ENCODE data around the gene EFCAB10.
A peak's percentile ranks its signal among the peaks of the same experiment; 100 is the strongest.

Gene EFCAB10, protein sequence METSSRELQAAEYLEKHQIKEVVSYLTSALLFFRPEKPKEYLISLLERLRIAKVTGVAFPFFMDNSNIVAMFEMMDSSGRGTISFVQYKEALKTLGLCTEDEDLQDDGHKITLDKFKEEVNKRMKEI

DNA sequence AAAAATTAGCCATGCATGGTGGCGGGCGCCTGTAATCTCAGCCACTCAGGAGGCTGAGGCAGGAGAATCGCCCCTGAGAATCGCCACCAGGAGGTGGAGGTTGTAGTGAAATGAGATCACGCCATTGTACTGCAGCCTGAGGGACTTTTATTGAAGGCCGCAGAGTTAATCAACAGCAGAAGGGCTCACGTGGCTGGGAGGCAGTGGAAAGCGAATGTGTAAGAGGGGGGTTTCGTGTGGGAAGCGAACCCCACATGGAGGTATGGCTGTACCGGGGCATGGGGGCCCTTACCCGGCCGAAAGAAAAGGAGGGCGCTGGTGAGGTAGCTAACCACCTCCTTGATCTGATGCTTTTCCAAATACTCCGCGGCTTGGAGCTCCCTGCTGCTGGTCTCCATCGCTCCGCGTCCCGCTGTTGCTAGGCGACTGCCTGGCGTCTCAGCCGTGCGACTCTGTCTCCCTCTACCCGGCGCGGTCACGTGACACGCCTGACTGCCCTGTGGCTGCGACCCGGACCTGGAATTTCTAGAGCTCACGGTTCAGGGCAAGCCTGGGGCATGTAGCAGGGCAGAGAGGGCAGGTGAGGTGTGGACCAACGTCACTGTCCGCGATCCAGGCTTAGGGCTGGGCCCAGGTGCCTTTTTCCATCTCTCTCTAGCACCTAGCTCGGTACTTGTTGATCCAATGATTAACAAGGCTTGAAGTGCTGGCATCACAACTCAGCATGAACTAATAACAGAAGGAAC is at the start of gene EFCAB10:
Gene EFCAB10, minus strand, starts transcription at position 428 of the 746 bp plus-strand sequence. Its CDS starts 30 bp downstream, at position 398.
- peak; percentile 30 for DNase-seq (ENCODE audit: low read depth)

DNA sequence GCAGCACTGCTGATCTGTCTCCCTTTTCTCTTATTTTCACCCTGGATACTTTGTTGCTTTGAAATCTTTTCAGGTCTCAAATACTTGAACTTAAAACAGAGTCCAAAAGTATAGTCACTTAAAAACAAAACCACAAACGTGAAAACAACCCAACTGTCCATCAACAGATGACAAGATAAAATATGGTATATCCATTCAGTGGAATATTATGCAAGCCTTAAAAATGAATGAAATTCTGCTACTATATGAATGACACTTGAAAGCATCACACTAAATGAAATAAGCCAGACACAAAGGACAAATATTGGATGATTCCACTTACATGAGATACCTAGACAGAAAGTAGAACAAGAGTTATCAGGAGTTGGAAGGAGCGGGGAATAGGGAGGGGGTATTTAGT is 44.7 kb upstream of the EFCAB10 start:
- no peak for DNase-seq (ENCODE audit: low read depth)

DNA sequence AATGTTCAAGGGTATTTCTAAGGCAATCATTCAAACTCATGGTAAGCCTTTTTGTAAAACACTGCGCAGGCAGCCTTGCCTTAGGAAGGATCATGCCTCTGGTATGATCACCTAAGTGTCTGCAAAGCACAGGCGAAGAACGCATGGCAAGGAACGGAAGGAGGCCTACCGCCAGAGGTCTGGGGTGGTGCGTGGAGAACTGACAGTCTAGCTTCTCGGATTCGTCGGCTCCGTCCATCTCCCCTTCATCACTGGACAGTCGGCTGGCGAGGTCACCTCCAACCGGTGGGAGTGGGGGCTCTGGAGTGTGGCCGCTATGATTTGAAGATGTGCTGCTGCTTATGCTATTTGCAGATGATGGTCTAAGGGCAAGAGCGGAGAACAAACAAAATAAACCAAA is 42.6 kb upstream of the EFCAB10 start:
- no peak for DNase-seq (ENCODE audit: low read depth)

- no peak for DNase-seq (ENCODE audit: low read depth)
Measured at GRCh38 chr7:105623378-105623777, 42.1 kb upstream of the EFCAB10 start.

DNA sequence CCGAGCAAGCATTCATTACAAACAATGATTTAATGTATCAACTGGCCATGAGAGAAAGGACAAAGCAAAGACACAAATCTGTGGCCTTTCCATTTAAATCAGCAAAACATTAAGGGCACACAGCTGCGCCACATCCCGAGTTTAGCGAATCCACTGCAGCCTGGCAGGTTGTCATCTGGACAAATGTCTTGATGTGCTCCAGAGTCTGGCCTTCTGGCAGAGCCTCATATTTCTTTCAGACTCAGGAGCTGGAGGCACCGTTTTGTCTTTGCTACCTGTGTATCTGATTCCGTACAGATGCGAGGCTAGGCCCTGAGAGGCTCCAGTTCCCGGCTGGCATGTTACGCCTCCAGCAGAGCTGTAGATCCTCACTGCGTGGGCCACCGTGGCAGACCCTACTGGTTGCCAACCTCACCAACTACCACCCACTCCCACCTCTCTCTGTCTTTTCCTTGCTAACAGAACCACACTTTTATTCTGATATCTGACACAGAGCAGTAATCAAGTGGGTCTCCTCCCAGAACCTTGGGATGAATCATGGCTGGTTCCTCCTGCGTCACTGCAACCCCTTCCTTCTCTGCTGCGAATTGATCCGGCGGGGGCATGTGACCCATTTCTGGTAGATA is 40.9 kb upstream of the EFCAB10 start:
- DNase-seq (ENCODE audit: low read depth), result no peak

- peak; percentile 62 for DNase-seq (ENCODE audit: low read depth)
Measured at GRCh38 chr7:105621617-105622016, 40.3 kb upstream of the EFCAB10 start.

- DNase-seq (ENCODE audit: low read depth), result no peak
Measured at GRCh38 chr7:105621176-105621575, 39.9 kb upstream of the EFCAB10 start.

DNA sequence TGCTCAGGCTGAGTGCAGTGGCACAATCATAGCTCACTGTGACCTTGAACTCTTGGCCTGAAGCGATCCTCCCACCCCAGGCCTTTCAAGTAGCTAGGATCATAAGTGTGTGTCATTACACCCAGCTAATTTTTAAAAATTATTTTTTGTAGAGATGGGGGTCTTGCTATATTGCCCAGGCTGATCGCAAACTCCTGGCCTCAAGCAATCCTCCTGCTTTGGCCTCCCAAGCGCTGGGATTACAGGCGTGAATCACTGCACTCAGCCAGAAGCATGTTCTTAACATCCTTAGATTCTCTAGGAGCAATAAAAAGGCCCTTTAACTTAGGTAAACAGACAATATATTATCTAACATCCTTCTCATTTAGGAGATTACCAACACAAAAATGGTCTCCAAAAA is 38.3 kb upstream of the EFCAB10 start:
- DNase-seq (ENCODE audit: low read depth), result no peak

- no peak for DNase-seq (ENCODE audit: low read depth)
Measured at GRCh38 chr7:105618016-105618296, 36.7 kb upstream of the EFCAB10 start.

DNA sequence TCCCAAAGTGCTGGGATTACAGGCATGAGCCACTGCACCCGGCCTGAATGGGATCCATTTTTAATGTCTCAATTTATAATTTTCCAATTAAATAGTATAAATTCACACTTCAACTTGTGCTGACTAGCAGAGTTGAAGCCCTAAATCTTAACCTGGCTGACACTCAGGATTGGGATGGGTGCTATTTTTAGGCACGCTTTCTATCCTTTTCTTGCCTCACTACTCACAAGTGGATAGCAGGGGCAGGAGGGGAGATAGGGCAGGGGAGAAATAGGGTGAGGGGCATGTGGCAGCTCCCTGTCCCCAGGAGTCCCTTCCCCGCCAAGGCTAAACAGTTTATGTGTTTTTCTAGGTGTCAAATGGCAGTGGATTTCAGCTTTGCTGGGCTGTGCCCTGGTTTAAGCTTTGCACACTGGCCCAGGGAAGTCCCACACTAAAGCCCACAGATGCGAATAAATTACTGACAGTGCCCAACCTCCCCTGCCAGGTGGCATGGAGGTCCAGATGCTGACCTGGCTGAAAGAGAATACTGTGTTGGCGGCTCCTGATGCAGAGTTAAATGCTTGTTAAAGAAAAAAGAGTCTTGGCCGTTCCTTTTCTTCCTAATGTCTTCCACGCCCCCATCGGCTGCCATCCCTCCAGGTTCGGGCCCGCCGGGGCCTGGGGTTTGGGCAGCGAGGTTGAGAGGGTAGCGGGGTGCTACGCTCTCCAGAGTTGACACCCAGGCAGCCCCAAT is 36.2 kb upstream of the EFCAB10 start:
- DNase-seq (ENCODE audit: low read depth), result no peak

GRCh38 chr7:105614341-105614840 is 33.1 kb upstream of the EFCAB10 start:
- no peak for DNase-seq (ENCODE audit: low read depth)

- no peak for DNase-seq (ENCODE audit: low read depth)
Measured at GRCh38 chr7:105613611-105614330, 32.5 kb upstream of the EFCAB10 start.

GRCh38 chr7:105612806-105613205 is 31.5 kb upstream of the EFCAB10 start:
- DNase-seq (ENCODE audit: low read depth), result no peak

DNA sequence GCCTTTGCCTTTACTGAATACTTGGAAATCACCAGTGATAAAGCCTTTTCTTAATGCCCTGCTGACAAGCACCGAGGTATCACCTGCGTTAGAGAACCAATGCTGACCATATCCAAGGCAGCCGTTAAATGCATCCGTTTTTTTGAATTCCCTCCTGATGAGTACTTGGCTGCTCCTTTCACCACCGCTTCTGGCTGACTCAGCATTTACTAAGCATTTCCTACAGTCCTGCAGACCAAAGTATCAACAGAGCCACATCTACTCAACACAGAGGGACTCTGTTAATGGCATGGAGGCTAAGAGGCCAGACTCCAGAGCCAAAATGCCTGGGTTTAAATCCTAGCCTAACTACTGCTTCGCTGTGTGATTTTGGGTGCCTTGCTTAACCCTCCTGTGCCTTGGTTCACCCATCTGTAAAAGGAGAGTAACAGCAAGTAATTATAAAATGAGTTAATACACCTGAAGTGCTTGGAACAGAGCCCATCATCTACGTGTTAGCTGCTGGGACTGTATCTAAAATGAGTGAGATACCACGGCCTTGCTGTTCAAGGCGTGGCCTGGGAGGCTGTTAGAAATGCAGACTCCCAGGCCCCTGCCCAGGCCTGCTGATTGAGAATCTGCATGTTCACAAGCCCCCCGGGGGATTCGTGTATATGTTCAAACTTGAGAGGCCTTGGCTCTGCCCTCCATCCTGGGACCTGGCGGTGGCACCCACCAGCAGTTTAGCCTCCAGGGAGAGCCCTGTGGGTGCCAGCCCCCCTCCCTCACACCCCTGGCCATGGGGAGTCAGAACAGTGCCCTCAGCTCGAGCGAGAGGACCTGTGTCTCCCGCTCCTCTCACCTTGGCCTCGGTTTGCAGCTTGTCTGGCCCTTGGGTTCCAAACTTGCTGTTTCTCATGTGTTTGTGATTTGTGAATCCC is 30.8 kb upstream of the EFCAB10 start:
- DNase-seq (ENCODE audit: low read depth), result no peak

- DNase-seq (ENCODE audit: low read depth), result no peak
Measured at GRCh38 chr7:105610165-105610930, 29.1 kb upstream of the EFCAB10 start.

- DNase-seq (ENCODE audit: low read depth), result peak; percentile 91
Measured at GRCh38 chr7:105602325-105603305, 21.3 kb upstream of the EFCAB10 start.

DNA sequence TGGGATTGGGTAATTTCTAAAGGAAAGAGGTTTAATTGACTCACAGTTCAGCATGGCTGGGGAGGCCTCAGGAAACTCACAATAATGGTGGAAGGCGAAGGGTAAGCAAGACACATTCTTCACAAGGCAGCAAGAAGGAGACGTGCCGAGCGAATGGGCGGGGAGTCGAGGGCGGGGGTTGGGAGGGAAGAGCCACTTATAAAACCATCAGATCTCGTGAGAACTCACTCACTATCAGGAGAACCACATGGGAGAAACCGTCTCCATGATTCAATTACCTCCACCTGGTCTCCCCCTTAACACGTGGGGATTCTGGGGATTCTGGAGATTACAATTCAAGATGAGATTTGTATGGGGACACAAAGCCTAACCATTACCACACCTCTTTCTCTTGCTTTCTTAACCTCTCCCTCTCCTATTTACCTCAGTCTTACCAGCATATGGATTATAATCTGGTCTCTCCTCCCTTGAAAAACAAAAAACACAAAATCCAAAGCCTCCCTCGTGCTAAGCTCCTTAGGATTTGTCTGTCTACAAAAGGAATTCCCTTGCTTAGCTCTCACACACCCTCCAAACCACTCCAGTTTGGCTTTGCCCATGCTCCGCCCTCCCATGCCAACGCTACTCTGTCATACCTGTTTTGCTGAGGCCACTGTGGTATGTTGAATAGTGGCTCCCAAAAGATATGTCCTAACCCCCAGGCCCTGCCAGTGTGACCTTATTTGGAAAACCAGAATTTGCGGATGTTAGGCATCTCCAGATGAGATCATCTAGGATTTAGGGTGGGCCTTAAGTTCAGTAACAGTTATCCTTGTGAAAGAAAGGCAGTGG is 19.6 kb upstream of the EFCAB10 start:
- no peak for DNase-seq (ENCODE audit: low read depth)

DNA sequence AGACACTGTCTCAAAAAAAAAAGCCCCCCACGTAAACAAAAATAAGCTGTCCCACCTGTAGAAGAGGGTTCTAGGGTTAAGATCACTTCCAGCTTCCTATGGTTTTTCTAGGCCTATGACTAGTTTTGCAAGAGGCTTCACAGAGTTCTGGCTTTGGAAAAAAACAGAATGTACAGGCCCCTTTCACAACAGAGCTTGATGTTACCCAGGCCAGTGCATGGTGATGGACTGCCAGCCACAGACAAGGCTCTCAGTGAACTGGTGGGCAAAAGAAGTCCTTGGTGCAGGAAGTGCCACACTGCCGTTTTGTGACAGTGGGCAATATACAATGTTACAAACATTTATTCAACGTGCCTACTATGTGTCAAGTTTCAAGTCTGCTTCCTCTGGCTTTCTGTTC is 18.3 kb upstream of the EFCAB10 start:
- DNase-seq (ENCODE audit: low read depth), result no peak

Measured in fibroblast of gingiva (primary cell).